Stimulated activated CD4-positive, alpha-beta T cell treated with anti-CD3 and anti-CD28 coated beads, Interleukin-4, amount 100 ng/mL, for 1 hour (primary cell): ENCODE measurements around the gene CCDC6.
"Not testable (repeated sequence)": the region's sequence is repeated elsewhere in the genome, so short reads cannot be mapped to it uniquely, and the experiment has no call there.

Source experiments
- DNase-seq: peaks from one replicate; pipeline ENCODE4 v3.0.0-alpha.2; 2020

CCDC6 gene

DNA sequence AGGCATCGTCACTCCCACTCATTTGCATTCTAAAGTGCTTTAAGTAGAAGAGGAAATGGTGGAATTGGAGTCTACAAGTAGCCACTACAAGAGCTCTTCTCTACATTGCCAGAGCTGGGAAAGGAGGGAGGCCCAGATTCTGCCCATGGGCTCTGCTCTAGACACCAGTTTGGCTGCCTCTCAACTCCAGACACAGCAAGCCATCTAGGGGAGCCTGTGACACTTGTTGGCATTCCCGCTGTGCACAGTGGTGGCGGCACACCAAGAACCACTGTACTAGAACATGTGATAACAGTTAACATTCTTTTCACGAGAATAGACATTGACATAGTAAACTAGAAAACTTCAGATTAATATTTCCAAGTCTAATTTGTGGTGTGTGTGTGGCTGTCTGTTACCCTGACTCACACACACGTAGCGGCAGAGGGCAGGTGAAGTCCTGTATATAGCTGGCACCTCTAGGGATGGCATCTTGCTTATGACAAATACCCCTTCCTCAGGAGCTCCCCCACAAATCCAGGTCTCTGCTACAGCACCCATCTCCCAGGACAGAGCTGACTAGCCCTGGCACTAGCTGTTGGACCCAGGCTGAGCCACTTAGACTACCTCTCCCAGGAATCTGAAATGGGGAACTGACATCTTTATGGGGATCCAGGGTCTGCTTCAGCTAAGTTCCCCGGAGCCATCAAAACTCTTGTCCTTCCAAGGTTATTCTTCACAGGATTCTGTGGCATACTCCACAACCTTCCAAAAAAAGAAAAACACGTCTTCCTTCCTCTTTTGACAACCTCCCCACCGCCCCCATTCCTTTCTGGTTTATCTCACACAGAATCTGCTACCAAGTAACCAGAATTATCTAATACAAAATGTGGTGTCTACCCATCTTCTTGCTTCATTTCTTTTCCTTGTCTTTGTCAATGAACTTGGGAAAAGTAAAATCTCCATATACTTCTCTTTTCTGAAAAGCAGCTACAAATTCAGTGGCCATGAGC lies 98.4 kb downstream of the CCDC6 start:
- no peak for DNase-seq

DNA sequence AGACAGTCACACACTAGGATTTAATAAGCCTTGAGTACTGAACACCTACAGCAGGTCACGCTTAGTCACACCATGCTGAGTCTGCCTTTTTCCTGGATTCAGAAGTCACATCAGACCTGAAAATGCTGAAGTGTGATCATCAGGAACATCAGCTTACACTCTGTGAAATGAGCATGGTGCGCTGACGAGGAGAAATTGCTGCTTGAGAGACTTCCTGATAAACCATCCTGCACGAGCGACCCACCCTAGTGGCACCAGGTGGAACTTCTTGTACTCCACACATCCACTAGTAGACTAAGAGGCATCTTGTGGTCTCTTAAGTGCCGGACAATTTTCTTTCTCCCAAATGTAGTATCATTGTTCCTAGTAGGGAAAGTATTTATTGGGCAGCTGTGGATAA lies 101.3 kb downstream of the CCDC6 start:
- DNase-seq, result no peak

DNA sequence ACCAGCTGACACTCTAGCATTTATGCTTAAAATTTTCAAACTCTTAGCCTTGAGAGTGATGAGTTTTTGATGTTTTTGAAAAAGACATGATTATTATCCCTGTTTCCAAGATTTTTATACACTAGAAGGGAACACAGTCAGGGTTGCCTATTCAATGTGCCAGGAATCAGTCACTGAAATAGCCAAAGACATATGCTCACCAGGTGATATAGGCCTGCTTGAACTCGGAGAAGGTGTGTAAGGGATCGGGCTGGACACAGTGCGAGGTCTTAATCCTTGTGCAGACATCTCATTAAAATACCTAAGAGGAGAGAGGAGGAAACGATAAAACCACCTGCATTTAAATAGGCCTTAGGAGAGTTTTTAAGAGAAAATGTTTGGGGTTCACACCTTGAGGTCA lies 102.1 kb downstream of the CCDC6 start:
- no peak for DNase-seq

DNA sequence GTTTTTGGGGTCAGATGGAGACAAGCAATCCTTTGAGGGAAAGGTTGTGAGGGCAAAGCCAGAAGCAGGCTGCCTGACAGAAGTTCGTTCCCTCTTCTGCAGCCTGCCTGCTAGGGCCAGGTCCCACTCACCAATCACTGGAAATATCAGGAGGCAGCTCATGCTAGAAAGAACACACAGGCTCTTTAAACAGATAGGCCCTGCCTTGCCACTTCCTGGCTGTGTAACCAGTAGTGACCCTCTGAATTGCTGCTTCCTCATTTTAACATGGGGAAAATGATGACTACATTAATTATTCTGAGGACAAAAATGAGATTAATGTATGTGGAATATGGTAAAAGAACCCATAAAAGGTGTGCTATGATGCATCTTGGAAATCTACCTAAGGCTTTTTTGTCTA lies 102.6 kb downstream of the CCDC6 start:
- no peak for DNase-seq

DNA sequence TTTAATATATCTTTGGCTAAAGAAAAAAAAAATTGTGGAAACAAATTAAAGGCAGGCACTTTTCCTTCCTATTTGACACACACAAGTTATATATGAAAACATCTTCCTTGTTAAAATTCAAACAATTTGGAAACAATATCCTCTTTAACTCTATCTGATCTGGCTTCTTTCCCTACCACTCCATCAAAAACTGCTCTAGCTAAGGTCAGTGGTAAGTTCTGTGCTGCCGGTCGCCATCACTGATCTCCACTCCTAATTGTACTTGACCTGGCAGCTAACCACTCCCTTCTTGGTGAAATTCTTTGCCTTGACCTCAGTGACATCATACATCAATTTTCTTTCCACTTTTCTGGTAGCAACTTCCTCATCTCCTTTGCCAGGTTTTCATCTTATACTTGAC lies 105.2 kb downstream of the CCDC6 start:
- DNase-seq, result no peak

DNA sequence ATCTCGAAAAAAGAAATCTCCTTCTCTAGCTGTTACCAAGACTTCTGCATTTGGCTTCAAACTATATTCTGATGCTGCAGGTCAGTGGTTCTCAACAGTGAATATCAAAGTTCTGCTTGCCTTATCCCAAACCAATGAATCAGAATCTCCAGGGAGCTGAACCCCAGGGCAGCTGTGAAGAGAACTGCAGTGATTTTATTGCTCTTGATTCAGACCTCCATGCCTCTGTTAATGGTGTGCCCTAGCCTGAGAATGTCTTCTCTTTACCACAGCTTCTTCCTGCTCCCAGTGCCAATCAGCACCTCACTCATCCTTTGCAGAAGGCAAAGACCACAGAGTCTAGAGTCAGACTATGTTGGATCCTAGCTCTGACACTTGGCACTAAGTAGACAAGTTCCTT lies 106.9 kb downstream of the CCDC6 start:
- no peak for DNase-seq

DNA sequence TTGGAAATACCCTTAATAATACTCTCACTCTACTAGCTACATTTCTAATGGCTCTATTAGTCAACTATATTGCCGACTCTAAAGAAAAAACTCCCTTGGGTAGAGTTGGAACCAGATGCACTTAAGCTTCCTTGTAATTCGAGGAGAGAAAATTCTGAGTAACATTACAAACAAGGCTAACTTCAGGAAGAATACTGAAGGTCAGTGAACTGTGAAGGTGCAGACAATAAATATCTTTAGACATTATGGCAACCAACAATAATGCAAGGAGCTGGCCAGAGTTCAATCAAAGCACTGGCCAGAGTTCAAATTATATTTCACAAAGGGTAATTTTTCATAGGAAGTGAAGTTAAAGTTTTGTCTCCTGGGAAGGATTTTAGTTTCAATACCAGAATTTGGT lies 112.4 kb downstream of the CCDC6 start:
- no peak for DNase-seq

DNA sequence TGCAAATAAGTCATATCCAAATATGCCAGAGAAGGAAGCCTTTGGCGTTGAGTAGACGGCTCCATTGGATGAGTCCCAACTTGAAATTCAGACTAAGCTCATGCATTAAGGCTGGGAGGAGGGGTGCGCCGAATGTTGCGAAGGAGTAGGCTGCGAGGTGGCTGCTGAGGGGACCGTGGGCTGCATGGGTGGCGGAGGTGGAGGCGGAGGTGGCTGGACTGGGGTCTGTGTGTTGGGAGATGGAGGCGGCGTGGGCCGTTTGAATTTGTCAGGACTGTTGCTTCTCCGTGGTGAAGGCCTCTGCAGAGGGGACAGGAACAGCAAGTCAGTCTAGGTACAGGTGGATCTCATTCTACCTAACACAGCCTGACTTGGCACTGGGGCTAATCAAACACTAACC lies 113.5 kb downstream of the CCDC6 start:
- DNase-seq, result no peak

DNA sequence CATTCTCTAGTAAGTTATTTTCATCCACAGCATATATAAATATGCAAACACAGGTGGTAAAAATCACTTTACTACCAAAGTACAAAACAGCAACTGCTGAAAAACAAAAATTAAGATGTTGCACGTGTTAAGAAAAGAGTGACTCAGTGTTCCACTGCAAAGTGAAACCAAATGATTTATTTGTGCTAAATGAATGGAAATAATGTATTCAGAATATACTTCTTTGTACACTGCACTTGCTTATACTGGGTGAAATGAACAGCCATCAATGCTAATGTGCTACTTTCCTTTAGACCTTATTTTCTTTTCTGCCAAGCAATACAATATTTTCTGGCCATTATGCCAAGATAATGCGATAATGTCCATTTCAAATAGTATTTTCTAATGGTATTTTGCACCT lies 114.8 kb downstream of the CCDC6 start:
- DNase-seq, result no peak

DNA sequence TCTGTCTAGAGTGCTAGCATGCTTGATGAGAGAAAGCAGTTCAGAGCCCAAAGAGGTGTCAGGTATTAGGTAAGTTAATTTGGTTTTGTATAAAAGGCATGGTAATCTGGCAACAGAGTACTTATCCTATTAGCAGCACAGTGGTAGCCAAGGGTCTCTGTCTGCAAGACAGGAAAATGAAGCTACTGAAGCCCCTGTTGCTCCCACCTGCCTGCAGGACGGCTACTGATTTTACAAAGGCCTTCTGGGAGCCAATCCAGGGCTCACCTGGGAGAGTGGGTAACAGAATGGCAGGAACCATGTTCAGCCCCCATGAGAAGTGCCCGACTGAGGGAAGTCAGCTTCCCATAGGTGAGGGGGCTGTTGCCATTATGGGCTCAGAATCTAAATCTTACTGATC lies 116.3 kb downstream of the CCDC6 start:
- not testable (repeated sequence) for DNase-seq

DNA sequence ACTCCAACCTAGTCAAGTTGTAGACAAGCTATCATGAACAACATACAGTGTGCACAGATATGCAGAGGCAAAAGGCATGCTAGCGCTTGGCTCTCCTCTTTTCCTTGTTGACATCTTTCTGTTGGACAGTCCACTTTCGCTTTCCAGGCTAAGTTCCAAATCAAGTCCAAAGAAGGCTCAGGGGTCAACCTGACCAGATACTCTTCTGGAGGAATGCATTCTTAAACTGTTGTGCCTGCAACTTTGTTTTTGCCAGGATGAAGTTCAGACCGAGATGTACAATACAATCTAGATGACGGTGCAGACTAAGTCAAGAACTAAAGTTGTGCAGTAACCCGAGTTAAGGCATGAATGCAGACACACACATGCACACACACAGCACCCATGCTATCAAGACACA lies 117.4 kb downstream of the CCDC6 start:
- DNase-seq, result not testable (repeated sequence)

DNA sequence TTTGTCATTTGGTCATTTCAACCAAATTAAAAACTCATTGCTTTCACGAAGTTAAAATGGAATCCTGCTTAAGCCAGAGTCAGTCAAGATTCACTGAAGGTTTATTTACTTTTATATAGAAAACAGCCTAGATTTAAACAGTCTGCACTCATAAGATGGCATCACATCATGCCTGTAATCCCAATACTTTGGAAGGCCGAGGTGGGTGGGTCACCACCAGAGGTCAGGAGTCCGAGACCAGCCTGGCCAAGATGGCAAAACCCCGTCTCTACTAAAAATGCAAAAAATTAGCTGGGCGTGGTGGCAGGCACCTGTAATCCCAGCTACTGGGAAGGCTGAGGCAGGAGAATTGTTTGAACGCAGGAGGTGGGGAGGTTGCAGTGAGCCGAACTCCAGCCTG lies 119.3 kb downstream of the CCDC6 start:
- not testable (repeated sequence) for DNase-seq

DNA sequence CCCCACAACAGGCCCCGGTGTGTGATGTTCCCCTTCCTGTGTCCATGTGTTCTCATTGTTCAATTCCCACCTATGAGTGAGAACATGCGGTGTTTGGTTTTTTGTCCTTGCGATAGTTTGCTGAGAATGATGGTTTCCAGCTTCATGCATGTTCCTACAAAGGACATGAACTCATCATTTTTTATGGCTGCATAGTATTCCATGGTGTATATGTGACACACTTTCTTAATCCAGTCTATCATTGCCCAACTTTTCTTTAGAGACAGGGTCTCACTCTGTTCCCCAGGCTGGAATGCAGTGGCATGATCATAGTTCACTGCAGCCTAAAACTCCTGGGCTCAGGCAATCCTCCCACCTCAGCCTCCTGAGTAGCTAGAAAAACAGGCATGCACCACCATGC lies 120.9 kb downstream of the CCDC6 start:
- DNase-seq, result not testable (repeated sequence)

DNA sequence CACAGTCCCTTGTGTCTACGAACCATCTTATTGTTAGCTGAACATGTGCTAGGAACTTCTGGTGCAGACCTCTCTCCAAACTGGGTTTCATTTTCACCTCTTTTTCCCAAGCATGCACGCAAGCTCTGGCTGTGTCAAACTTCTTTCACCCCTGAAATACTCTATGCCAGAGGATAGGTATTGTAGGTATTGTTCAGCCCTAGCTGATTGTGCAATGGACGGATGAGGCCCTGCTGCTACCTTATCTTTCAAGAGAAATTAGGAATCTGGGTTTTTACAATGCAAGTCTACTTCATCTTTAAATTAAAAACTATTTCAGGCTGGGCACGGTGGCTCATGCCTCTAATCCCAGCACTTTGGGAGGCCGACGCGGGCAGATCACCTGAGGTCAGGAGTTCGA lies 124.8 kb downstream of the CCDC6 start:
- DNase-seq, result no peak

DNA sequence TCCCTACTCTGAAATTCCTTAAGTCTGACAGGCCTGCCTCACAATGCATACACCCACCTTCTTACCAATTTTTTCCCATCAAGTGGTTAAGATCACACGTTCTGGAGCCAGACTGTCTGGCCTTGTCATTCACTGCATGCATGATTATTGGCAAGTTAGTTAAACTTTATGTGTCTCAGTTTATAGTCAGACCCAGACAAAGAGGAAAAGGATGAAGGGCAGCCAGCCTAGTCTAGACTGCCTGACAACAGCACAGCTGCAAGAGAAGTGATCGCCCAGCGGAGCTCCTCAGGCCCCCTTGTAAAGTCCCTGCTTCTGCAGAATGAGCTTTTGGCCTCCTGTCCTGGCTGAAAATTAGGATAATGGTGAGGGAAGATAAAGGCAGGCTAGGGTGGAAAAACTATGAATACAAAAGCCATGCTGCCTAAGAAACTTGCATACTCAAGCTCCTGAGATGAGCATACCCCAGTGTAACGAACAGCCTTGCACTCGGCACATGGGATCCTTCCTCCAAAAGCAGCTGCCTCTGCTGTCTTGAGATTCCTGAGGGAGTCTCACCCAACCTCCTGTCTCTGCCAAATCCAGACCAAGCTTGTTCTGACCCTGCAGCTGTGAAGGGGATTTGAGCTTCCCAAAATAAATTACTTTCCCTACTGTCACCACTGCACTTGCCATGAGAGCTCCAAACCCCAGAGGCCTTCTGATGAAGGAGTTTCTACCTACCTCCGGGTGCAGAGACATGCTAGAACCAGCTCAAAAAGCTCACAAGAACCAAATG lies 126.4 kb downstream of the CCDC6 start:
- DNase-seq, result no peak

DNA sequence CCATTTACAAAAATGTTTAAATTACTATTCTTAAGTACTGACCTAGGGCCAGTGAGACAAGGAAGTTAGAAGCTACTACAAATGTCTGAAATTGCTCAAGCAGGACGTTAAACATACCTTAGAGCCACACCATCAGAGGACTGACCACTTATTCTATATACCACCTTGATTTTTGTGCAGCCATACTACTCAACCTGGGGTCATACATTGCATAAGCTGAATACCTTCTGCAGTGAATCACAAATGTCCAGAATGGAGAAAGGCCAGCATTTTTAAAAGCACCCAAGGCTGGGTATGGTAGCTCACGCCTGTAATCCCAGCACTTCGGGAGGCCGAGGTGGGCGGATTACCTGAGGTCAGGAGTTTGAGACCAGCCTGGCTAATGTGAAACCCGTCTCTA lies 131.9 kb downstream of the CCDC6 start:
- DNase-seq, result no peak

DNA sequence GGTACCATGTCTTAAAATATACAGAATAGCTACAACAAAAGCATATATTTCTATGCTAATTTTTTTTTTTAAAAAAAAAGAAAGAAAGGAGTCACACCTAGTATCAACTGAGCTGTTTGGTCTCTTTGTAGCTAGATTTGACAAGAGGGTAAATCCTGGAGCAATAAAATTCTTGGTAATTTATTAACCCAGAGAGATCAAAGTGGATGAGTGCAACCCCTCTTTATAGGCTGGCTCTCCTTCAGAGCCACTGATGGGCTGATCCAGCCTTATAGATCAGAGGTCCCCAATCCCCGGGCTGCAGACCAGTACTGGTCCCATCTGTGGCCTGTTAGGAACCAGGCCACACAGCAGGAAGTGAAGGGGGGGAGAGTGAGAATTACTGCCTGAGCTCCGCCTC lies 133.3 kb downstream of the CCDC6 start:
- no peak for DNase-seq

DNA sequence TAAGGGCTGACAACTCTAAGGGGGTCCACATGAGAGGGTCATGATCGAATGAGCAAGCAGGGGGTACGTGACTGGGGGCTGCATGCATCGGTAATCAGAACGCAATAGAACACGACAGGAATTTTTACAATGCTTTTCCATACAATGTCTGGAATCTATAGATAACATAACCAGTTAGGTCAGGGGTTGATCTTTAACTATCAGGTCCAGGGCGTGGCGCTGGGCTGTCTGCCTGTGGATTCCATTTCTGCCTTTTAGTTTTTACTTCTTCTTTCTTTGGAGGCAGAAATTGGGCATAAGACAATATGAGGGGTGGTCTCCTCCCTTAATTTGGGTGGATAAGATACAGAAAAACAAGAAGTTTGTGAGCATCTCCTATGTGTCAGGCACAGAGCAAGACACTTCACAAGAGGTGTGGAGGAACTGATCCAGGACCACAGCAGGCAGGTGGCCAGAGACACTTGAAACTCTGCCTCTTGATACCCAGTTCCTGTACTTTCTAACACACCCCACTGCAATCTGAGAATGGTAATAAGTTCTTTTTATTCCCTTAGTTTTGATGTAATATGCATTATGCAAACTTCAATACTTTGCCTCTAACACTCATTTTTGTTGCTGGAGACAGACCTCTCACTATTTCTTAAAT lies 135.1 kb downstream of the CCDC6 start:
- no peak for DNase-seq

DNA sequence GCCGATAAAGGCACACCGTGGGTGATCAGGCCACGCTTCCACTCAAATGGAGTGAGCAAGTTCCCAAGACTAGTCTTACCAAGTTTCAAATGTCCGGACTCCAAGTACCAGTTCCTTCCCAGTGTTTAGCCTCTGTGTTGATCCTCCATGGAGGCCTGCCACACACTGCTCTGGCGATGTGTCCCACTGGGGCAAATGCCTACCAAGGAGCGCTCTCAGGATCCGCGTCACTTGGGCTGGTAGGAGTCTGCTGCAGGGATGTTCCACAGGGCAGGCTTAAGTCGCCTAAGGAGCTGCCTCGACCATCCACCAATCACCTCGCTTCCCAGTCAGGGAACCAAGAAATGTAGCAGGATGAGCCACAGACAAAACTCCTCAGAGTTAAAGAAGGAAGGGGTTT lies 135.7 kb downstream of the CCDC6 start:
- no peak for DNase-seq

DNA sequence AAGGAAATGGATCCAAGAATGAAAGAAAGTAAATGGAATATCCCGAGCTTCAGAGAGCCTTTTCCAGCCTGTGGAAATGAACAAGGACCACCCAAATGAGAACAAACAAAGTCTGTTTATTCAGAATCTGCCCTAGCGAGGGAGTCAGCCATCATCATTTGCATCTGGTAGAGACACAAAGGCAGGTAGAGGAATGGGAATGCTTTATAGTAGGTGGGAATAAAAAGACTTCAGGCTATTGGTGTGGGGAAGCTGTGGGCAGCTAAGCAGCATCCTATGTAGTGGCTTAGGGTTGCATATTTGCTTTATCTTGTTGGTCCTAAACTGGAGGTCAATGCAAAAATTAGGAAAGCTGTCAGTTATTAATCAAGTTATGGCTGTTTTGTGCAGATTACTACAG lies 143.9 kb downstream of the CCDC6 start:
- no peak for DNase-seq

DNA sequence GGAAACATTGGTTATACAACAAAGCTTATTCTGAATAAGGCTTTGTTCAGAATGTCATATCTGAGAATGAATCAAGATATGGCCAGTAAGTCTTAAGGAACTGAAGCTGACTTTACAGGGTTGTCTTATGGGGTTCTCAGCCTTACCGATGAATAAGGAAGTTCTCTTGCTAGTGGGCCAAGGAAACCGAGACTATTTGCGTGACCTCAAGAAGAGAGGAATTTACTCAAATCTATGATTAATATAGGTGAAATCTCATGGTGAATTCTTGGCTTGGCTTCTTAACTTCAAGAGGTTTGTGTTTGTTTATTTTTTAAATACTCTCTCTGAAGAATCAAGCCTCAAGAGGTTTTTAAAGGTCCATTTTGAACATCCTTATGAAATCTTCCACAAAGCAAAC lies 148.4 kb downstream of the CCDC6 start:
- DNase-seq, result no peak

DNA sequence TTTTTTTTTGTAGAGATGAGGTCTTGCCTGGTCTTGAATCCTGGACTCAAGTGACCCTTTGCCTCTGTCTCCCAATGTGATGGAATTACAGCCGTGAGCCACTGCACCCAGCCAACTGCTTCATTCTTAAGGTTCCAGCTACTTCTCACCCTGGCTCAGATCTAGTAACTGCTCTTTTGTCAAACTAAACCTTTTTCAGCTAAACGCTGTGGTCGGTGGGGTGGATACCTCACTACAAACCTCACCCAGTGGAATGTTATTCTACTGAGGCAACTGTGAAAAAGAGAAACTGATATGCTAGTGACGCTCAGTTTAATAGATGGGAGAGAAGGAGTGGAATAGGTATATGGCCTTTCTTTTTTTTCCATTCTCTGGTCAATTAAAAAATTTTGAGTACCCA lies 151.4 kb downstream of the CCDC6 start:
- DNase-seq, result no peak

DNA sequence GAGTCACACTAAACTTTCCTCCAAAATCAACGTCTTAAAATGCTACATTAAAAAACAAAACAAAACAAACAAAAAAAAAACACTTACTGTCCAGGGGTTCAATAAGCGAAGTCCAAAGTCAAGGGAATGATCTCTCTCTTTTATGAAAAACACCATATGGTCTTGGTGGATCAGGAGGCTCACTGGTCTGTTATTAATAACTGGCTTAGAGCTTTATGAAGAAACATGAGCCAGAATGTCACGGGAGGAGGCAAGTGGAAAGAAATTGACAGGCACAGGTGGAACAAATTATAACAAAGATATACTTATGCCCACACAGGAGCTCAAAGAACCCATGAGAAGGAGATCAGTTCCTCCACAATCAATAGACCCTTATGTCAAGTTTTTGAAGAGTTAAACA lies 153.1 kb downstream of the CCDC6 start, which contains the start of gene MRLN:
TSS of gene MRLN (minus strand) at position 189 of the 400 bp plus-strand sequence.
- DNase-seq, result no peak
